ENCODE results near the gene PLA2G6.

GRCh38 chr22:38115423-38116205, 66.0 kb downstream of the PLA2G6 start:
- TF ChIP-seq EZH2 (IDR thresholded peaks at IDR 0.05; ENCODE audit: insufficient read depth, poor library complexity, severe bottlenecking) (no peak), EZH2phosphoT487 (IDR thresholded peaks at IDR 0.05; ENCODE audit: insufficient read depth, low read depth) (no peak)

All from GM23248 (cell line).